Hematopoietic multipotent progenitor cell treated with erythropoietin and hydrocortisone succinate and interleukin-3 and kit ligand, for 15 days (in vitro differentiated cells): ENCODE results near the gene HNRNPAB.
"Not testable (repeated sequence)": the region's sequence is repeated elsewhere in the genome, so short reads cannot be mapped to it uniquely, and the experiment has no call there.

Source experiments
- DNase-seq: peaks from one replicate; pipeline ENCODE4 v3.0.0-alpha.2; 2015; ENCODE audit warnings: low spot score

HNRNPAB gene

DNA sequence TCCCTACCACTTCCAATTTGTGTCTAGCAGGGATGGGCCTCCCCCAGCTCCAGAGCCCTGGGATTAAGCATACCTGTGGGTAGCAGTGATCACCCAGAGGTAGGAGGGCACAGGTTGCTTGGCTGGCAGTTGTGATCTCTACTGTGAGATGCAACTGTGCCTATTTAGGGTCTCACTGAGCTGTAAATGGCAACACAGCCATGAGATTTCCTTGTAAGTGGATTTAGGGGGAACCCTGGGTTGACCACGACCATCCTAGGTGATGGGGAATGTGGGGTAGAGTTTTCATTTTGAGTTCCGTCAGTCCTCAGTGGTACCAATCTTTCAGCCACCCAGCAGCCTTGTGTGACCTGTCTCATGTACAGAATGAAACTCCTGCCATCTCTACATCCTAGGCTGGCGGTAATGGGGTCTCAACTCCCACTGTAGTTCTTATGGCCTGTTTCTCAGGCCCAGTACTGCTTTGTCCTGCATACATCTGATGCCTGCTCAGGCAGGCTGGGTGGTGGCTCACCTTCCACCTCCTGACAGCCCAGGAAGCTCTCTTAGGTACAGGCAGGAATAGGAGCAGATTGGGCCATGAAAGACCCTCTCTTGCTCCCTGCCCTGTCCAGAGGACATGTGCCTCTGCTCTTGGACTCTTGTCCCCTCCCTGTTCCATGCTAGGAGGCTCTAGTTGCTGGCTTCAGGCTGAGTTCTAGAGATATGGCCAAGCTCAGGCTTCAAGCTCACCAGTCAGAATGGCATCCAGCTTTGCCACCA is 8.1 kb downstream of the HNRNPAB start:
- no peak for DNase-seq

GRCh38 chr5:178213003-178213461 is 8.7 kb downstream of the HNRNPAB start:
- no peak for DNase-seq

DNA sequence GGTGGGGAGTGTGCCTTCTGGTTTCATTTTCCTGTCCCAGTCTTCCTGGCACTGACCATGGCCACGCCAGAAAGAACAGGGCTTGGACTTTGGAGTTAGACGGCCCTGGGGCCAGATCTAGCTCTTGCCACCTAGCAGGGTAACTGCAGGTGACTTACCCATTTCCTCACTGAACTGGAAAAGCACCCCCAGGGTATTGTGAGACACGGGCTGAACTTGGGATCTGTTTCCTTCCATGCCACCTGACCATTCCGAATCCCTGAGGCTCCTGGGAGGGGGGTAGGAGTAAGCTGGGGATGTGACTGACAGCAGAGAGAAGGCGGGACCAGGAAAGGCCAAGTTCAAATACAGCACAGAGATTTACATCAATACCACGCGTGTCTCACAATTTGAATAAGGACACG is 9.4 kb downstream of the HNRNPAB start:
- DNase-seq = no peak

GRCh38 chr5:178214160-178214803 is 9.9 kb downstream of the HNRNPAB start:
- no peak for DNase-seq

- no peak for DNase-seq
These were observed 11.1 kb downstream of the HNRNPAB start for GRCh38 chr5:178215280-178216002.

- DNase-seq = no peak
These were observed 11.8 kb downstream of the HNRNPAB start for GRCh38 chr5:178216088-178216534.

DNA sequence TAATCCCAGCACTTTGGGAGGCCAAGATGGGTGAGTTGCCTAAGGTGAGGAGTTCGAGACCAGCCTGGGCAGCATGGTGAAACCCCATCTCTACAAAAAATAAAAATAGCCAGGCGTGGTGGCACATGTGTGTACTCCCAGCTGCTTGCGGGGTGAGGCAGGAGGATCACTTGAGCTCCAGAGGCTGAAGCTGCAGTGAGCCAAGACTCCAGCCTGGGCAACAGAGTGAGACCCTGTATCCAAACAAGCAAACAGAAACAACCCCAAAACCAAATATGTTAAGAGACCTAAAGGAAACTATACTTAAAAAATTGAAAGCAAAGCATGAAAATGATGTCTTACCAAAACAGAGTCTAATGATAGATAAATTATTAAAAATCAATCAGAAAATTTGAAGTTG is 12.4 kb downstream of the HNRNPAB start:
- DNase-seq = no peak

GRCh38 chr5:178218237-178218776 is 14.0 kb downstream of the HNRNPAB start:
- DNase-seq = no peak

GRCh38 chr5:178218827-178219226 is 14.5 kb downstream of the HNRNPAB start:
- no peak for DNase-seq

GRCh38 chr5:178221282-178221681 is 16.9 kb downstream of the HNRNPAB start:
- DNase-seq = no peak

DNA sequence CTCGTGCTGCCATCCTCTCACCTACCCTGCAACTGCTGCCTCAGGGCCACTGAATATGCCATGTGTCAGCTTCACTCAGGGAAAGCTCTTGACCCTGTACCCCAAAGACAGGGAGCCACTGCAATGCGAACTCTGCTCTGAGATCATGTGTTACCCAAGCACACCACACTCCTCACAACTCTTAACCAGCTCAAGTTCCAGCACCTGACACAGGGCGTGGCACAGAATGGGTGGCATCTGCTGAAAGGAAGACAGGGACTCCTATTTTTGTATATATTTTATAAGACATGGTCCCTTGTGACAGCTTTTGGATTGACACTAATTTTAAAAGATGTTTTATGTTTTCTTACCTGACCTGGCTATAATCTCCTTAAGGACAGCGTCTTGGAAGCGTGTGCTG is 17.5 kb downstream of the HNRNPAB start:
- no peak for DNase-seq

GRCh38 chr5:178222292-178222691 is 18.0 kb downstream of the HNRNPAB start:
- no peak for DNase-seq

- no peak for DNase-seq
These were observed 19.0 kb downstream of the HNRNPAB start for GRCh38 chr5:178223196-178223773.

- DNase-seq = no peak
These were observed 19.5 kb downstream of the HNRNPAB start for GRCh38 chr5:178223828-178224335.

DNA sequence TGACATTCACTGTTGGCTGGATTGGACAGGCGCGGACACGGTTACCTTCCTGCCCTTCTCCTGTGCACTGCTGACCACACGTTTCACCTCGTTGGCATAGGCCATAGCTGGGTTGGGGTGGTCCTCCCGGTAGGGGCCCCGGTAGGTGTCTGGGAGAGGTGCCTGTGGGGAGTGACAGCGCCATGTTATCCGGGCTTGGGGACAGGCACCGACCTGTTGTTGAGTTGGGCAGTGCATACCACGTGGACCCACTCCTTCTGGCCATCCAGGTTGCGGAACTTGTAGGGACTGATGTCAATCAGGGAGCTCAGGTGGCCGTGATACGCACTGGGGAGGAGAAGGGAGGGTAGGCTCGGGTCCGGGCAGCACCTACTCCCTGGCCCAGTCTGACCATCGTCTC is 20.1 kb downstream of the HNRNPAB start:
- DNase-seq = no peak

- DNase-seq = no peak
These were observed 20.8 kb downstream of the HNRNPAB start for GRCh38 chr5:178225174-178225573.

DNA sequence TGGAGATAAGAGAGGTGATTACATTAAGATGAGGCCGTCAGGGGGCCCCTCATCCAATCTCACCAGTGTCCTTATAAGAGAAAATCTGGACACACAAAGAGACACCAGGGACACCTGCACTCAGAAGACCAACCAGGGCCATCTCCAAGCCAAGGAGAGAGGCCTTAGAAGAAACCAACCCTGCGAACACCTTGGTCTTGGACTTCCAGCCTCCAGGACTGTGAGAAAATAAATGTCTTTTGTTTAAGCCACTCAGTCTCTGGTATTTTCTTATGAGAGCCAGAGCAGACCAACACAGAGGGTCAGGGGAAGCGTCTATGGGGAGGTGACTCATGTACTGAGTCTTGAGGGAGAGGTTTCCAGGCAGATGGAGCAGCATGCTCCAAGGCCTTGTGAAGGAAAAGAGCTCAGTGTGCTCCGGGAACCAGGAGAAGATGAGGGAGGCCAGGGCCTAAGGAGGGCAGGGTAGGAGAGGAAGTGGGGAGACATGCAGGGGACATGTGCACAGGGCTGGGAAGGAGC is 22.9 kb downstream of the HNRNPAB start:
- DNase-seq = no peak

DNA sequence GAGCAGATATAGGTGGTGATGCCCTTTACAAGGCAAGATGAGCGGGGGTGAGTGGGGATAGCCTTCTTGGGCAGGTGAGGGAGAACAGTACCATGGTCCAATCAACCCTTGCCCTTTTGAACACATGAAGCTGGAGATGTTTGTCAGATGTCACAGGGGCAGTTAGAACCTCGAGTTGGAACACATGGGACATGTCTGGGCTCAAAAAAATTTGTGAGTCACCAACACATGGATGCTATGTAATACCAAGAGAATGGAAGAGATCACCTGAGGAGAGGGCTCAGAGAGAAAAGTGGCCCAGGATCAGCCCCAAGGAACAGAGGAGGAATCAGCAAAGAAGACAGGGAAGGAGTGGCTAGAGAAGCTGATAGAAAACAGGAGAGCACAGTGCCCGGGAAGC is 23.6 kb downstream of the HNRNPAB start:
- DNase-seq = no peak

DNA sequence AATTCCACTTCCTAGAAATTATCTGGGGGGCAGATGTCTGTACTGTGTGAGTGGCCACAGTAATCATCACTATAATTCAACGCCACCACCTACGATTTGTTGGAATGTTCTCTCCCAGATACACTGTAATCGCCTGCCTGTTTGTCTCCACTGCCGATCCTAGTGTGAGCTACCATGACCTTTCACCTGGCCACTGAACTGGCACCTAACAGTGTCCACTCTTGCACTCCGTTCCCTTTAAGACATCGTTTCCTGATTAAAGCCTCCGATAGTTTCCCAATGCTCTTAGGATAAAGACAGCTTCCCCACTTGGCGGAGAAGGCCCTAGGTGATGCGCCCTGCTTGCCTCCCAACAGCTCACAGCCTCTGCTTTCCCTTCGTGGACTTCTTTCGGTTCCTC is 24.3 kb downstream of the HNRNPAB start:
- DNase-seq = no peak

GRCh38 chr5:178229111-178229510 is 24.8 kb downstream of the HNRNPAB start:
- DNase-seq = not testable (repeated sequence)

DNA sequence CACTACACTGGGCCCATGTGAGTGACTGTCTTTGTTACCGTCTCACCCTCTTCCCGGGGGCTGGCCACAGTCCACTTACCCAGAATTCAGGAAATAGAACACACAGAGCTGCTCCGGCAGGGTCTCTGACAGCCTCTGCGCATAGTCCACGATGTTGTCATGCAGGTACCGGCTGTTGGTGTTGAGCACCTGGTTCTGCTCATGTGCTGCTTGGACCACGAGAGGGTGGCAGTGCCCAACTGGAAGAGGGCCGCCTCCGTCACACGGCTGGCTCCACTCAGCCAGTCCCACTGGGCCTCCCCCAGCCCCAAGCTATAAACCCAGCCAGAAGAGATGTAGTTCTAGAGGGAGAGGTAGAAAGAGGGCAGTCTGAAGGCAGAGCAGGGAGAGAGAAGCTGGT is 25.5 kb downstream of the HNRNPAB start:
- no peak for DNase-seq
